SU-DHL-6 (cell line): ENCODE results near the gene DPM3.
"Not testable (repeated sequence)": the region's sequence is repeated elsewhere in the genome, so short reads cannot be mapped to it uniquely, and the experiment has no call there.

Experiments used
- EZH2phosphoT487 ChIP-seq: fragments of 200-600 bp; sonication (generic), shearing (Covaris generic); conservative IDR thresholded peaks from 2 replicates; pipeline ENCODE4 v1.6.1; 2018; ENCODE audit warnings: mild to moderate bottlenecking, antibody characterized with exemption, low read length, moderate library complexity, mixed read lengths
- TF ChIP-seq, protein P1 (sequence below): fragments of 200-600 bp; sonication (generic); IDR thresholded peaks from one replicate; pipeline ENCODE4 v1.5.1; 2017; ENCODE audit warnings: antibody characterized with exemption, mild to moderate bottlenecking, low read length, moderate library complexity; ENCODE audit not compliant: insufficient read depth, poor library complexity, severe bottlenecking

DNA sequence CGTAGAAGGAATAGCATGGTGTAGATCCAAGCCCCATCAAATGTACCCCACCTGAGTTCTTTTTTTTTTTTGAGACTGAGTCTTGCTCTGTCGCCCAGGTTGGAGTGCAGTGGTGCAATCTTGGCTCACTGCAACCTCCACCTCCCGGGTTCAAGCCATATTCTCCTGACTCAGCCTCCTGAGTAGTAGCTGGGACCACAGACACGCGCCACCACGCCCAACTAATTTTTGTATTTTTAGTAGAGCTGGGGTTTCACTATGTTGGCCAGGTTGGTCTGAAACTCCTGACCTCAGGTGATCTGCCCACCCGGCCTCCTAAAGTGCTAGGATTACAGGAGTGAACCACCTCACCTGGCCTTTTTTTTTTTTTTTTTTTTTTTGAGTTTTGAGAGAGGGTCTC, 22.2 kb downstream of the DPM3 start:
- TF ChIP-seq, protein P1, sequence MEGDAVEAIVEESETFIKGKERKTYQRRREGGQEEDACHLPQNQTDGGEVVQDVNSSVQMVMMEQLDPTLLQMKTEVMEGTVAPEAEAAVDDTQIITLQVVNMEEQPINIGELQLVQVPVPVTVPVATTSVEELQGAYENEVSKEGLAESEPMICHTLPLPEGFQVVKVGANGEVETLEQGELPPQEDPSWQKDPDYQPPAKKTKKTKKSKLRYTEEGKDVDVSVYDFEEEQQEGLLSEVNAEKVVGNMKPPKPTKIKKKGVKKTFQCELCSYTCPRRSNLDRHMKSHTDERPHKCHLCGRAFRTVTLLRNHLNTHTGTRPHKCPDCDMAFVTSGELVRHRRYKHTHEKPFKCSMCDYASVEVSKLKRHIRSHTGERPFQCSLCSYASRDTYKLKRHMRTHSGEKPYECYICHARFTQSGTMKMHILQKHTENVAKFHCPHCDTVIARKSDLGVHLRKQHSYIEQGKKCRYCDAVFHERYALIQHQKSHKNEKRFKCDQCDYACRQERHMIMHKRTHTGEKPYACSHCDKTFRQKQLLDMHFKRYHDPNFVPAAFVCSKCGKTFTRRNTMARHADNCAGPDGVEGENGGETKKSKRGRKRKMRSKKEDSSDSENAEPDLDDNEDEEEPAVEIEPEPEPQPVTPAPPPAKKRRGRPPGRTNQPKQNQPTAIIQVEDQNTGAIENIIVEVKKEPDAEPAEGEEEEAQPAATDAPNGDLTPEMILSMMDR, result not testable (repeated sequence)
- TF ChIP-seq EZH2phosphoT487, result not testable (repeated sequence)
